HG02970 (cell line): ENCODE measurements around the gene SIX2.
"Not testable (repeated sequence)": the region's sequence is repeated elsewhere in the genome, so short reads cannot be mapped to it uniquely, and the experiment has no call there.

Experiments
- ATAC-seq: cut with Tn5 transposase; IDR thresholded peaks from one replicate; pipeline ENCODE4 v1.9.1; 2021; ENCODE audit warnings: mild to moderate bottlenecking, moderate library complexity, moderate number of reproducible peaks; ENCODE audit not compliant: unreplicated experiment, low FRiP score

SIX2 gene

GRCh38 chr2:45009303-45009927 is at the start of gene SIX2:
TSS of gene SIX2 (minus strand) at chr2:45009452. CDS start at chr2:45009110, 342 bp downstream.
- no peak for ATAC-seq

GRCh38 chr2:45055162-45055605 is 45.9 kb upstream of the SIX2 start:
- no peak for ATAC-seq

- ATAC-seq, result no peak
Observed at GRCh38 chr2:45053966-45054365, 44.7 kb upstream of the SIX2 start.

- no peak for ATAC-seq
Observed at GRCh38 chr2:45052388-45052928, 43.2 kb upstream of the SIX2 start.

GRCh38 chr2:45049569-45050336 is 40.5 kb upstream of the SIX2 start:
- no peak for ATAC-seq

GRCh38 chr2:45047301-45047700 is 38.0 kb upstream of the SIX2 start:
- ATAC-seq, result no peak

GRCh38 chr2:45046786-45047185 is 37.5 kb upstream of the SIX2 start:
- no peak for ATAC-seq

- no peak for ATAC-seq
Observed at GRCh38 chr2:45045706-45046105, 36.5 kb upstream of the SIX2 start.

- ATAC-seq, result no peak
Observed at GRCh38 chr2:45044916-45045315, 35.7 kb upstream of the SIX2 start.

- ATAC-seq, result no peak
Observed at GRCh38 chr2:45043174-45043573, 33.9 kb upstream of the SIX2 start.

- no peak for ATAC-seq
Observed at GRCh38 chr2:45042401-45042800, 33.1 kb upstream of the SIX2 start.

GRCh38 chr2:45040786-45041185 is 31.5 kb upstream of the SIX2 start:
- no peak for ATAC-seq

- not testable (repeated sequence) for ATAC-seq
Observed at GRCh38 chr2:45039804-45040203, 30.6 kb upstream of the SIX2 start.

- not testable (repeated sequence) for ATAC-seq
Observed at GRCh38 chr2:45038861-45039260, 29.6 kb upstream of the SIX2 start.

- ATAC-seq, result no peak
Observed at GRCh38 chr2:45033302-45033701, 24.1 kb upstream of the SIX2 start.

GRCh38 chr2:45031028-45031427 is 21.8 kb upstream of the SIX2 start:
- ATAC-seq, result no peak

- no peak for ATAC-seq
Observed at GRCh38 chr2:45030553-45030952, 21.3 kb upstream of the SIX2 start.

GRCh38 chr2:45029215-45029614 is 20.0 kb upstream of the SIX2 start:
- ATAC-seq, result no peak

- no peak for ATAC-seq
Observed at GRCh38 chr2:45028276-45028675, 19.0 kb upstream of the SIX2 start.

GRCh38 chr2:45026924-45027450 is 17.7 kb upstream of the SIX2 start:
- no peak for ATAC-seq

GRCh38 chr2:45024600-45025291 is 15.5 kb upstream of the SIX2 start:
- no peak for ATAC-seq
